Measurements from ENCODE around the gene PEPD. TPM values are rescaled to one million over a fixed set of nuclear protein-coding genes. Genes with fewer than 3 reads are reported as not detected.

PEPD gene
- total and polyA plus RNA-seq, 10 of the 15 experiments (the other 5 are each of a cell fraction or from before 2014, with no cell fraction given): 1.4 to 52.0 (median 20.2) TPM

DNA sequence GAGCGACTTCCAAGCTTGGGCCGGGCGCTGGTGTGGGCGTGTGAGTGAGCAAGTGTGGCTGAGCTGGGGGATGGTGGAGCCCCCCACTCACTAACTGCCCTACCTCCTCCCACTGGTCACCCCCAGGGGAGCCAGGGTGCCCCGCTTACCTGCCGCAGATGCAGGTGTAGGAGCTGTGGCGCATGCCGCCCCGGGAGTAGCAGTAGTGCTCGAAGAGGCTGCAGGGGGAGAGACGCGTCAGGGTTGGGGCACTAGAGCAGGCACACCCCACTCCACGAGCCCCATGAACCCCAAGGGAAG is 108.2 kb downstream of the PEPD start:
- H3K36me3 ChIP-seq (ENCODE audit: control insufficient read depth in 2 of 2, insufficient read depth in 2 of 2, low read length in 1 of 2): no peaks in the 10 kb centered on the region
- no peak overlapping the region for H2AFZ ChIP-seq (ENCODE audit: control insufficient read depth, low read depth, low read length)
- no peak overlapping the region for H3K4me3 ChIP-seq
- TF ChIP-seq, protein P1, sequence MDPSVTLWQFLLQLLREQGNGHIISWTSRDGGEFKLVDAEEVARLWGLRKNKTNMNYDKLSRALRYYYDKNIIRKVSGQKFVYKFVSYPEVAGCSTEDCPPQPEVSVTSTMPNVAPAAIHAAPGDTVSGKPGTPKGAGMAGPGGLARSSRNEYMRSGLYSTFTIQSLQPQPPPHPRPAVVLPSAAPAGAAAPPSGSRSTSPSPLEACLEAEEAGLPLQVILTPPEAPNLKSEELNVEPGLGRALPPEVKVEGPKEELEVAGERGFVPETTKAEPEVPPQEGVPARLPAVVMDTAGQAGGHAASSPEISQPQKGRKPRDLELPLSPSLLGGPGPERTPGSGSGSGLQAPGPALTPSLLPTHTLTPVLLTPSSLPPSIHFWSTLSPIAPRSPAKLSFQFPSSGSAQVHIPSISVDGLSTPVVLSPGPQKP (IDR thresholded peaks at IDR 0.05; ENCODE audit: low read depth, low read length): no peak
- no peak for TF ChIP-seq RUNX3 (IDR thresholded peaks at IDR 0.05; ENCODE audit: low read length)
- TF ChIP-seq CEBPB (IDR thresholded peaks at IDR 0.05; ENCODE audit: borderline replicate concordance in 1 of 2, low read depth in 2 of 2, low read length in 2 of 2): no peak
- TF ChIP-seq, protein P2, sequence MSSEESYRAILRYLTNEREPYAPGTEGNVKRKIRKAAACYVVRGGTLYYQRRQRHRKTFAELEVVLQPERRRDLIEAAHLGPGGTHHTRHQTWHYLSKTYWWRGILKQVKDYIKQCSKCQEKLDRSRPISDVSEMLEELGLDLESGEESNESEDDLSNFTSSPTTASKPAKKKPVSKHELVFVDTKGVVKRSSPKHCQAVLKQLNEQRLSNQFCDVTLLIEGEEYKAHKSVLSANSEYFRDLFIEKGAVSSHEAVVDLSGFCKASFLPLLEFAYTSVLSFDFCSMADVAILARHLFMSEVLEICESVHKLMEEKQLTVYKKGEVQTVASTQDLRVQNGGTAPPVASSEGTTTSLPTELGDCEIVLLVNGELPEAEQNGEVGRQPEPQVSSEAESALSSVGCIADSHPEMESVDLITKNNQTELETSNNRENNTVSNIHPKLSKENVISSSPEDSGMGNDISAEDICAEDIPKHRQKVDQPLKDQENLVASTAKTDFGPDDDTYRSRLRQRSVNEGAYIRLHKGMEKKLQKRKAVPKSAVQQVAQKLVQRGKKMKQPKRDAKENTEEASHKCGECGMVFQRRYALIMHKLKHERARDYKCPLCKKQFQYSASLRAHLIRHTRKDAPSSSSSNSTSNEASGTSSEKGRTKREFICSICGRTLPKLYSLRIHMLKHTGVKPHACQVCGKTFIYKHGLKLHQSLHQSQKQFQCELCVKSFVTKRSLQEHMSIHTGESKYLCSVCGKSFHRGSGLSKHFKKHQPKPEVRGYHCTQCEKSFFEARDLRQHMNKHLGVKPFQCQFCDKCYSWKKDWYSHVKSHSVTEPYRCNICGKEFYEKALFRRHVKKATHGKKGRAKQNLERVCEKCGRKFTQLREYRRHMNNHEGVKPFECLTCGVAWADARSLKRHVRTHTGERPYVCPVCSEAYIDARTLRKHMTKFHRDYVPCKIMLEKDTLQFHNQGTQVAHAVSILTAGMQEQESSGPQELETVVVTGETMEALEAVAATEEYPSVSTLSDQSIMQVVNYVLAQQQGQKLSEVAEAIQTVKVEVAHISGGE (CRISPR knock-in tag; IDR thresholded peaks at IDR 0.05): no peak
- TF ChIP-seq ZNF24 (IDR thresholded peaks at IDR 0.05): no peak
- no peak for TF ChIP-seq SREBF1 (IDR thresholded peaks at IDR 0.05; ENCODE audit: low read length)
- no peak for TF ChIP-seq SUPT20H (IDR thresholded peaks at IDR 0.05; ENCODE audit: borderline replicate concordance, control insufficient read depth, low read depth, low read length)
- TF ChIP-seq, protein P3, sequence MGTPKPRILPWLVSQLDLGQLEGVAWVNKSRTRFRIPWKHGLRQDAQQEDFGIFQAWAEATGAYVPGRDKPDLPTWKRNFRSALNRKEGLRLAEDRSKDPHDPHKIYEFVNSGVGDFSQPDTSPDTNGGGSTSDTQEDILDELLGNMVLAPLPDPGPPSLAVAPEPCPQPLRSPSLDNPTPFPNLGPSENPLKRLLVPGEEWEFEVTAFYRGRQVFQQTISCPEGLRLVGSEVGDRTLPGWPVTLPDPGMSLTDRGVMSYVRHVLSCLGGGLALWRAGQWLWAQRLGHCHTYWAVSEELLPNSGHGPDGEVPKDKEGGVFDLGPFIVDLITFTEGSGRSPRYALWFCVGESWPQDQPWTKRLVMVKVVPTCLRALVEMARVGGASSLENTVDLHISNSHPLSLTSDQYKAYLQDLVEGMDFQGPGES (IDR thresholded peaks at IDR 0.05): no peak
- no peak for TF ChIP-seq MEF2B (IDR thresholded peaks at IDR 0.05; ENCODE audit: partially characterized antibody, poor library complexity, severe bottlenecking)
- no peak for TF ChIP-seq MEF2A (IDR thresholded peaks at IDR 0.05; ENCODE audit: insufficient read depth, low read depth, low read length)
- TF ChIP-seq EP300 (IDR thresholded peaks at IDR 0.05; ENCODE audit: borderline replicate concordance in 1 of 2, control insufficient read depth in 1 of 2, low read depth in 2 of 2, low read length in 2 of 2): no peak
- 72% methylated on average over 13 of the region's 13 CpGs for WGBS (ENCODE audit: insufficient coverage, insufficient replicate concordance, low lambda C conversion rate, missing lambda C conversion rate)
- ChIA-PET SMC1A (ENCODE audit: uncharacterized antibody, unreplicated experiment) (no interaction called here), RAD21 (ENCODE audit: unreplicated experiment) (no interaction called here), POLR2A (no interaction called here), CTCF (interaction anchor here (2.5 kb wide), 1 partner anchor 17 kb away, joined by 8 read pairs; no protein-coding TSS in a partner anchor)
- in situ Hi-C loops (cut with MboI): no loop called here
- H3K27ac ChIP-seq (ENCODE audit: control insufficient read depth, insufficient read depth): no peak overlapping the region
- no peaks in the 10 kb centered on the region for H3K4me1 ChIP-seq (ENCODE audit: control insufficient read depth, insufficient read depth, low read length)
- H3K27me3 ChIP-seq (replicated peaks in 1 of 2; ENCODE audit: control insufficient read depth in 2 of 2, insufficient read depth in 2 of 2, low read length in 1 of 2): no peaks in the 10 kb centered on the region
- intact Hi-C loops (cut with micrococcal nuclease; ENCODE audit: unreplicated experiment): no loop called here
- H4K20me1 ChIP-seq (ENCODE audit: control insufficient read depth, insufficient read depth): no peaks in the 10 kb centered on the region; the same call in 1 of the 2 replicates
- no peaks in the 10 kb centered on the region for H3K79me2 ChIP-seq (ENCODE audit: control insufficient read depth, insufficient read depth, low read length)
- no peak overlapping the region for H3K9ac ChIP-seq (ENCODE audit: control insufficient read depth, insufficient read depth, low read length)
- no peaks in the 10 kb centered on the region for H3K9me3 ChIP-seq (replicated peaks; ENCODE audit: control insufficient read depth, insufficient read depth, low read length)
- DNase-seq (ENCODE audit: low read depth, low spot score): no peak
- no peak overlapping the region for H3K4me2 ChIP-seq (ENCODE audit: control insufficient read depth, insufficient read depth)
- ATAC-seq: no peak
- FAIRE-seq: no peak
- no TSS peak for BruUV-seq (replicated peaks)
